Tibial nerve (tissue), 4 donors: ENCODE data around the gene SCGN.

ENCODE experiments used
- EP300 ChIP-seq, 2 donors: sonication (generic); formaldehyde crosslinking; IDR thresholded peaks; one replicate each; pipeline ENCODE4 v1.6.1; 2017; ENCODE audit warnings: antibody characterized with exemption in 2 of 2, mild to moderate bottlenecking in 1 of 2
- POLR2A ChIP-seq, 2 donors: fragments of 450-650 bp; IDR thresholded peaks; one replicate each; pipeline ENCODE4 v1.6.1; 2017; ENCODE audit warnings: antibody characterized with exemption in 2 of 2, mild to moderate bottlenecking in 2 of 2, moderate library complexity in 2 of 2
- TF ChIP-seq, protein P1 (sequence below), 5 experiments: fragments of 200-600 bp in 3 of 5; fragments of 450-650 bp in 2 of 5; sonication (generic) in 3 of 5; IDR thresholded peaks; one replicate each; pipeline ENCODE4 v1.5.1; 2016 to 2019; ENCODE audit warnings: antibody characterized with exemption in 5 of 5, mild to moderate bottlenecking in 3 of 5, moderate library complexity in 2 of 5

DNA sequence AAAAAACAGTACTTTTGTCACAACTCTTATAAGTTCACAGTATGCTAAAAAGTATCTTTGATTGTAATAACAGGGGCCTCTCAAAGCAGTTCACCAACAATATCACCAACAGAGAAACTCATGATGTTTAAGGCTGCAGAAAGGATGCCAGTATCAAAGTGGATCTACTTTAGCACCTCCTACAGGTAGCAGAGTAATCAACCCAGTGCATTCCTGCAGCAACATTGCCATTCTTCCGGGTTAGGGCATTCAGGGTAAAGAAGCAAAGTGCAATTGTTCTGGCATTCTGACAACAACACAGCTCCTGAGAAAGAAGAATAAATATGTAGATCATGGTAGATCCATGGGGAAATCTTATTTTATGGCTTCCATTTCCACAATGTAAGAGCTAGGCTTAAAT, 95.0 kb downstream of the SCGN start:
- TF ChIP-seq, protein P1, sequence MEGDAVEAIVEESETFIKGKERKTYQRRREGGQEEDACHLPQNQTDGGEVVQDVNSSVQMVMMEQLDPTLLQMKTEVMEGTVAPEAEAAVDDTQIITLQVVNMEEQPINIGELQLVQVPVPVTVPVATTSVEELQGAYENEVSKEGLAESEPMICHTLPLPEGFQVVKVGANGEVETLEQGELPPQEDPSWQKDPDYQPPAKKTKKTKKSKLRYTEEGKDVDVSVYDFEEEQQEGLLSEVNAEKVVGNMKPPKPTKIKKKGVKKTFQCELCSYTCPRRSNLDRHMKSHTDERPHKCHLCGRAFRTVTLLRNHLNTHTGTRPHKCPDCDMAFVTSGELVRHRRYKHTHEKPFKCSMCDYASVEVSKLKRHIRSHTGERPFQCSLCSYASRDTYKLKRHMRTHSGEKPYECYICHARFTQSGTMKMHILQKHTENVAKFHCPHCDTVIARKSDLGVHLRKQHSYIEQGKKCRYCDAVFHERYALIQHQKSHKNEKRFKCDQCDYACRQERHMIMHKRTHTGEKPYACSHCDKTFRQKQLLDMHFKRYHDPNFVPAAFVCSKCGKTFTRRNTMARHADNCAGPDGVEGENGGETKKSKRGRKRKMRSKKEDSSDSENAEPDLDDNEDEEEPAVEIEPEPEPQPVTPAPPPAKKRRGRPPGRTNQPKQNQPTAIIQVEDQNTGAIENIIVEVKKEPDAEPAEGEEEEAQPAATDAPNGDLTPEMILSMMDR (IDR thresholded peaks at IDR 0.05): no peak
- TF ChIP-seq POLR2A (IDR thresholded peaks at IDR 0.05) (no peak), EP300 (IDR thresholded peaks at IDR 0.05) (no peak)
